HG03378 (cell line): ENCODE data around the gene RCAN2.

Experiments used
- ATAC-seq: cut with Tn5 transposase; IDR thresholded peaks from one replicate; pipeline ENCODE4 v1.9.1; 2021; ENCODE audit warnings: mild to moderate bottlenecking, moderate library complexity; ENCODE audit not compliant: unreplicated experiment

Gene RCAN2

DNA sequence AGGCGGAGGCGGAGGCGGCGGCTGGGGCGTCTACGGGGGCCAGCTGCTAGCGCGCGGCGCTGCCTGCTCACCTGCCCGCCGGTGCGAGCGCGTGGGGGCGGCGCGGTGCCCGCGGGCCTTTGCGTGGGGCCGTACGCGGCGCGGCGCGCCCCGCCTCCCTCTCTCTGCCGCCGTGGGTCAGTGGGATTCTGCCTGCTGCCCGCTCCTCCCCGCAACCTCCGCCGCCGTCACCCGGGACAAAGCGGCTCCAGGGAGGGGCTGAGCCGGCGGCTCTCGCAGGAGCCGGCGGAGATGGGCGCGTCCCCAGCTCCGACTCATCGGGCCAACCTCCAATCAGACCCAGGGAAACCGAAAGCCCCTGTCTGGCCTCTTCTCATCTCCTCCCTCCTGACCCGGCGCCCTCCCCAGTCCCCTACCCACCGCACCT lies at the start of gene RCAN2:
Gene RCAN2 (minus strand): TSS at position 249 of the 427 bp plus-strand sequence.
- ATAC-seq = no peak

- no peak for ATAC-seq
Observed at GRCh38 chr6:46539866-46540265, 48.6 kb upstream of the RCAN2 start.

GRCh38 chr6:46538800-46539480 lies 47.7 kb upstream of the RCAN2 start:
- ATAC-seq = no peak

DNA sequence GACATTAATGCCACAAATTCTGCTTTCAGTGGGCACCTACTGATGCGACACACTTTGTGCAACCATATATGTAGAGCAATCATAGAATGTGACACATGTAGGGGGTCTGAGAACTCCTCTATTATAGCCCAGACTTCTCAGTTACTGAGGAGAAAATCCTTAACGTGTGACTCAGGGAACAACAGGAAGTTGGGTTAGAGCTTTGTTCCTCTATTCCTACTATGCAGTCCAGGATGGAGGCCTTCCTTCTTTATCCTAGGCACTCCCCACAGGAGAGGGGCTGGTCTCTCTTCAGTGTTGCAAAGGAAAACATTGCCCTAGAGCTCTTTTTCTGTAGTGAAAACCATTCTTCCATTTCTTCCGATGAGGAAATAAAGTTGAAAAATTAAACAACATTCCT lies 39.6 kb upstream of the RCAN2 start:
- no peak for ATAC-seq

- ATAC-seq = no peak
Observed at GRCh38 chr6:46528961-46529750, 37.9 kb upstream of the RCAN2 start.

DNA sequence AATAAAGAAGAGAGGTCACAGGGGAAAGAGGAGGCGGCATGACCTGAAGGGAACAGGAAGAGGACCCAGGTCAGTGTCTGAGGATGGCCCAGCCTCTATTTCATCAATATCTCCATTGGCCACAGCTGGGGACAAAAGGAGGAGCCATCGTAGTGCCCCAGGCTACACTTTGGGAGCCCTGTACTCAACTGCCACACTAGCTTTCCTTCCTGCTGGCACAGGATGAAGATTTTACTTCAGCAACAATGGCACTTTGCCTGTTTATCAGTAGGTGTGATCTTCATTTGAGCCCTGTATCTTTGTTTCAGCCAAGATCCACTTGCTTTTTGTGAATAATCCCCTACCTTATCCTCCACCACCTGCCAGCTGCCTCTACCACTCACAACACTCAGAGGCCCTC lies 35.4 kb upstream of the RCAN2 start:
- no peak for ATAC-seq

- ATAC-seq = no peak
Observed at GRCh38 chr6:46525583-46525982, 34.3 kb upstream of the RCAN2 start.

DNA sequence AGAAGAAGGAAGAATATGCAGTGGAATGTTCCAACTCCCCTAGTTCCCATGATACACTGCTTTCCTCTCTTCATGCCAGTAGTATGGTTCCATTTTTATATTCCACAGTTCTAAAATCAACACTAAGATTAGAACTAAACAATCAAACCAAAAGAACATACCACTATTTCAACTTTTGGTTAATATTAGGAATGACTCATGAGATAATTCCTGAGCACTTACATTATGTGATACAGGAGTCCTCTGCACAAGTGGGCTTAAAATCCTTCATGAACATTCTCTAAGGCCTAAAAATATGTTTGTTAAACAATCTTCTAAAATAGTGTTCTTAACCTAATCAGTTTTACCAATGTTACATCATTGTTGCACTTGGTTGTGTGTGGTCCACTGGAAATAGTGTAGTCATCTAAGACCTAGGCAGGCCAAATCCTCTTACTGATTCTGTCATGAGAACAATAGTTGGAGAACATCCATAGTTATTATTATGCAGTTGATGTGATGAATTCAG lies 30.3 kb upstream of the RCAN2 start:
- no peak for ATAC-seq

GRCh38 chr6:46517202-46517601 lies 26.0 kb upstream of the RCAN2 start:
- ATAC-seq = no peak

- no peak for ATAC-seq
Observed at GRCh38 chr6:46513533-46513932, 22.3 kb upstream of the RCAN2 start.

- no peak for ATAC-seq
Observed at GRCh38 chr6:46511320-46511719, 20.1 kb upstream of the RCAN2 start.

DNA sequence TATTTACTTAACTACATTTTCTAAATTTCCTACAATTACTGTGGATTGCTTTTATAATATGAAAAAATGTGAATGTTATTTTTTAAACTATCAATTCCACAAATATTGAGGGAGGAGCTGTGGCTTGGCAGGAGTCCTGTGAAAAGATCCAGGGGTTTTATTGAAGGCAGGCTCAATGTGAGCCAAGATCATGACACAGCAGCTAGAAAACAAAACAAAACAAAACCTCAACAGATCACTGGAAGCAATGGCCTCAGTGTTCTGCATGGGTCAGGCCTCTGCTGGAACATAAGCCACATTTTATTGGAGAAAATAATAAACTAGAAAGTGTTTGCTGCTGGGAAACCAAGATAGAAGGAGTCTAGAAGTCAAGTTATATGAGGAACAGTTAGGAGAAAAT lies 19.4 kb upstream of the RCAN2 start:
- no peak for ATAC-seq

DNA sequence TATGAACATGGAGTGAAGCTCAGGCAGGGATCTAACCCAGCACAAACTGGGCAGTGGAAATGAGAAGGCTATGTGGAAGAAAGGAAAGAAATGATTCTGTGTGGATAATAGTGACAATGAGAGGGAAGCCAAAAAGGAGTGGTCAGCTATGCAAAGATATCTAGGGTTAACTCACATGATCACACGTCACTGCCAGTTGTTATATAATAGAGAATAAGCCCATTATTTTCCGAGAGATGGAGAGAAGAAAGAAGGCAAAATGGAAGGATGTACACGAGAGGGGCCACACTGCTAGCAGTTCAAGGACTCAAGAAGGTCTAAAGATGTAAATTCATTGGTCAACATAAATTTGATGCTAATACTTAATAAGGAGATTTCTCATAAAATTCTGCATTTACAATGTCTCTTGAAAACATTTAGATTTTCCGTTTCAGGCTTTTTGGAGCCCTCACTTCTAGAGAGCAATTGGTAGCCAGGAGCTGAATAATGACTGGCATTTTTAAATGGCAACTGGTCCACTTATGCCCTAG lies 18.8 kb upstream of the RCAN2 start:
- ATAC-seq = no peak

GRCh38 chr6:46509063-46509462 lies 17.8 kb upstream of the RCAN2 start:
- ATAC-seq = no peak

DNA sequence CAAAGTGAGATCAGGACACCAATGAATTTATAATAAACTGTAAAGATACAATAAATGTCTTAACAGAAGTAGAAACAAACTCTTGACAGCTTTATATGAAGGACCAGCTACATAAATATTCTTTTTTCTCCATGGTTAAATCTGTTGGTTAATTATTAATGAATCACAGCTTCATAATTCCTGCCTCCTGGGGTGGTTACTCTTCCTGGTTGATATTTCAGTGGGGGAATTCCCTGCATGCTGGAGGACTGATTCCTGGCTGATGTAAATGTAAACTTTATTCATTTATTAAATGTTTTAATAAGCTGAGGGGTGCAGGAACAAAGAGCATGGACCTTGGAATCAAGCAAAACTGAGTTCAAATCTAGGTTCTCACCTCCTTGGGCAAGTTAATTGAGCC lies 16.2 kb upstream of the RCAN2 start:
- ATAC-seq = no peak

DNA sequence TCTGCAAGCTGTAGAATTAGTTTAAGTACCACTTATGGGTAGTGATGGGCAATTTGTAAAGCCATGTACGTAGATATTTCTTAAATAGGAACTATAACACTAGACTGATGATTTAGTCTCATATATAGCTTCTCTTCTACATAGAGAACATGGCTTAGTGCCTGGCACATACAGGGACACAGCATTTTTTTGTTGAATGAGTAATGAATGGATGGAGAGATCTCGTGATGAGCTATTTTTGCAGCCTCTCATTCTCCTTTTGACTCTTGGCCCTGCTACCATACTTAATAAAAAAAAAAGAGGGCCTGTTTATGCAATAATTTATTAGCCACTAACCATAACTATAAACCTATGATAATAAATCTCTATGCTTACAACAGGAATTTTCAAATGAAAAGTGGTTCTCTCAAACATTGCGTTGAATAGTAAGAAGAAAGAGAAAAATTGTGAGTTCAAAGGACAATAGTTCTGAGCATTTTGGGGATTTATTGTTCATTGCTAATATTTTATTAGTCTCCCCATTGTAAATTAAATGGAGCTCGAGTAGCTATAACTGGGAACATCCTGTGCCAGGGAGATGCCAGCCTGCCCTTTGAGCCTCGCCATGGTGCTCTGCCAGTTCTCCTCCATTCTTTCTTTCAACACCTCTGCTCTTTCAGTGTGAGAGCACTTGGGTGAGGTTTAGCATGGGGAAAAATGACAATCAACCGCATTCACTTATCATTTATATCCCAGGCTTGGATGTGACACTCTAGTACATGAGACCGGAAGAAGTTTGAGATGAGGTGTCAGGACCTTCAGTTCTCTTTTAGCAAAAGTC lies 14.7 kb upstream of the RCAN2 start:
- ATAC-seq = no peak

DNA sequence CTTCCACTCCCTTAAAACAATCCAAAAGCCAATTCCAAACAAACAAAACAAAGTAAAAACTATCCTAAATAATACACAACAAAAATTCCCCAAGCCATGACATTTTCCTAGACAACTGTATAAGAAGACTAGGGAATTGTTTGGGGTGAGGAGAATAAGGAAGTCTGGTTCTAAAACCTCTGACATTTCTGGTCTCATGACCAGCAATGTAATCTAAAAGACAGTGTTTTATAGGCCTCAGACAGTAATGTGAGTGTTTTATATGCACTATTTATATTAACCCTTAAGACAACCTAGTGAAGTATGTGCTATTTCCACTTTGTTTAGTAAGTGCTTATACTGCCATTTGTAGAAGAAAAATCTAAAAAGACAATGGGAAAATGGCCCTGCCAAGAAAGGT lies 13.0 kb upstream of the RCAN2 start:
- no peak for ATAC-seq

DNA sequence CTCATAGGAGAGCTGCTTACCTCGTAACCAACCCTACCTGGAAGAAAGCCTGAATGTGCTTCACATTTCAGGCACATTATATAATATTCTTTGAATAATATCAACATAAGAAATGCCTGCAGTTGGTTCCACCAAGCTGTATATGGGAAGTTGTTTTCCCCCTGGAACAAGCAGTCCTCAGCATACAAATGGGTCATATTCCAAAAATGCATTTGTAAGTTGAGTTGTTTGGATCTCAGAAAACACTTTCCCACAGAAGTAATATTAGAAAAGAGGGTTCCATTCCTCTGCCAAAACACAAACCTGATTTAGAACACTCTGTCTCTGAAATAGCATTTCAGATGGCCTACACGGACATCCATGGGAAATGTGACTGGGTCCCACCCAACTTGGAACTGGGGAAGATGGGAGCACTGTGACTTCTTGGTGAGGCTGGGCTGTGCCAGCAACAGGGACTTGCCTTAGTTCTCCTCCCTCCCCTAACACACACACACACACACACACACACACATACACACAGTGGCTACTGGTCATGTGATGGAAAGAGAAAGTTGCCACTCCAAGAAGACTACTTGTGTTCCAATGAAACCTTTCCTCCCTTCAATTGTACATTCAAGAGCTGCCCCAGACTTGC lies 11.4 kb upstream of the RCAN2 start:
- ATAC-seq = no peak

GRCh38 chr6:46501136-46502089 lies 10.2 kb upstream of the RCAN2 start:
- no peak for ATAC-seq

GRCh38 chr6:46500382-46500781 lies 9.1 kb upstream of the RCAN2 start:
- ATAC-seq = no peak
